Panc1 (cell line): Measurements from ENCODE around the gene LRRC70. TPM values are rescaled to one million over a fixed set of nuclear protein-coding genes. Genes with fewer than 3 reads are reported as not detected.

Experiments used
- ATAC-seq: fragments of 200-7000 bp; cut with Tn5 transposase; 2 replicates; pipeline ENCODE4 v1.9.1; 2020; ENCODE audit warnings: mild to moderate bottlenecking, moderate library complexity
- BruUV-seq: library from RNA; stranded (reverse); fragments of 400-500 nt; replicated peaks from 2 replicates; lab custom pipeline; 2021; lab: Mats Ljungman, UMichigan
- CTCF ChIA-PET: fragments of 300-600 bp; sonication (Branson Sonifier 250); formaldehyde crosslinking; loops from one replicate; lab custom pipeline; 2022; ENCODE audit warnings: antibody characterized with exemption; lab: Charles Lee
- POLR2A ChIA-PET: fragments of 300-600 bp; sonication (Branson Sonifier 250); formaldehyde crosslinking; loops from one replicate; lab custom pipeline; 2022; ENCODE audit warnings: antibody characterized with exemption; lab: Charles Lee
- DNase-seq: peaks from one replicate; pipeline ENCODE4 v3.0.0-alpha.2; 2010; ENCODE audit warnings: low read depth, low spot score
- H3K27ac ChIP-seq: 2 replicates; pipeline ENCODE4 v1.5.1; 2011; ENCODE audit warnings: mild to moderate bottlenecking, low read length, inconsistent platforms
- H3K27me3 ChIP-seq: fragments of 200-500 bp; sonication (Bioruptor generic); 2 replicates; pipeline ENCODE4 v1.6.0; 2014; ENCODE audit warnings: low read length, inconsistent platforms; ENCODE audit not compliant: control insufficient read depth, insufficient read depth
- H3K36me3 ChIP-seq: fragments of 200-500 bp; sonication (Bioruptor generic); 2 replicates; pipeline ENCODE4 v1.5.1; 2014; ENCODE audit warnings: inconsistent platforms, mild to moderate bottlenecking, low read length, moderate library complexity; ENCODE audit not compliant: control insufficient read depth, insufficient read depth
- H3K4me1 ChIP-seq: 2 replicates; pipeline ENCODE4 v1.5.1; 2011; ENCODE audit warnings: inconsistent platforms, mild to moderate bottlenecking, low read length, moderate library complexity; ENCODE audit not compliant: control insufficient read depth, insufficient read depth
- H3K4me3 ChIP-seq, 2 experiments: 2 replicates each; pipeline ENCODE4 v1.5.1; 2011 to 2012; ENCODE audit warnings: low read depth in 2 of 2, low read length in 2 of 2, mild to moderate bottlenecking in 2 of 2, inconsistent platforms in 1 of 2, moderate library complexity in 1 of 2
- H3K9me3 ChIP-seq: fragments of 200-500 bp; sonication (Bioruptor generic); 2 replicates; pipeline ENCODE4 v1.5.1; 2014; ENCODE audit warnings: low read depth, mild to moderate bottlenecking, inconsistent platforms, low read length, moderate library complexity; ENCODE audit not compliant: control insufficient read depth, insufficient read depth
- CTCF ChIP-seq: fragments of 450-650 bp; IDR thresholded peaks from 2 replicates; pipeline ENCODE4 v1.5.1; 2017; ENCODE audit warnings: mild to moderate bottlenecking
- POLR2AphosphoS5 ChIP-seq: IDR thresholded peaks from 2 replicates; pipeline ENCODE4 v1.6.1; 2012; ENCODE audit warnings: mild to moderate bottlenecking, low read depth, low read length, moderate library complexity
- REST ChIP-seq, 2 experiments: IDR thresholded peaks; 2 replicates each; pipeline ENCODE4 v1.6.1; 2011 to 2012; ENCODE audit warnings: low read depth in 2 of 2, control low read depth in 1 of 2, low read length in 1 of 2, mild to moderate bottlenecking in 1 of 2, moderate library complexity in 1 of 2; ENCODE audit not compliant: insufficient read depth in 1 of 2
- SIN3A ChIP-seq: IDR thresholded peaks from 2 replicates; pipeline ENCODE4 v1.6.1; 2012; ENCODE audit warnings: low read depth, mild to moderate bottlenecking, low read length, moderate library complexity, borderline replicate concordance; ENCODE audit not compliant: insufficient read depth
- TCF7L2 ChIP-seq: IDR thresholded peaks from 2 replicates; pipeline ENCODE4 v1.6.1; 2011; ENCODE audit warnings: mild to moderate bottlenecking, low read depth, low read length, inconsistent platforms
- in situ Hi-C: cut with HindIII; loops from 2 replicates; pipeline ENCODE4 v1.10.0; 2016; ENCODE audit warnings: low sequenced_read_pairs, low pct_unique_long_range_greater_than_20kb
- intact Hi-C: fragments of 100-400 bp; cut with micrococcal nuclease; formaldehyde crosslinking; loops from one replicate; pipeline ENCODE4 v1.10.0; 2022; ENCODE audit not compliant: unreplicated experiment
- total RNA-seq: library from RNA; stranded (reverse); gene quantifications from one replicate; pipeline ENCODE4 v1.2.1, GENCODE V29; 2021; ENCODE audit not compliant: unreplicated experiment

Gene LRRC70
- total RNA-seq, 1 experiment from 2014 or later = 0.13 TPM

- H3K9me3 ChIP-seq = no peaks in the 10 kb centered on the region
- no peak overlapping the region for H3K4me3 ChIP-seq
- DNase-seq = no peak
- POLR2A ChIA-PET = no interaction called here
- no peaks in the 10 kb centered on the region for H3K27me3 ChIP-seq
- CTCF ChIA-PET = no interaction called here
- intact Hi-C loops (no loop called here), in situ Hi-C loops (no loop called here)
- no peak for TF ChIP-seq CTCF
- no peak for TF ChIP-seq REST (IDR thresholded peaks at IDR 0.05; ENCODE audit: insufficient read depth in 1 of 2, low read depth in 2 of 2, low read length in 1 of 2)
- no peak for TF ChIP-seq TCF7L2
- no peak for TF ChIP-seq POLR2AphosphoS5
- TF ChIP-seq SIN3A = no peak
- H3K4me1 ChIP-seq = no peaks in the 10 kb centered on the region
- H3K36me3 ChIP-seq = no peaks in the 10 kb centered on the region; the same call in 1 of the 2 replicates
- no peak for ATAC-seq
- H3K27ac ChIP-seq = no peak overlapping the region
- BruUV-seq = no TSS peak
Observed at GRCh38 chr5:62555930-62556329, 22.7 kb upstream of the LRRC70 start.

- ChIA-PET CTCF (no interaction called here), POLR2A (no interaction called here)
- Histone ChIP-seq H3K36me3 (no peaks in the 10 kb centered on the region; the same call in 1 of the 2 replicates), H3K27ac (no peak overlapping the region), H3K9me3 (no peaks in the 10 kb centered on the region), H3K4me3 (no peak overlapping the region), H3K27me3 (no peaks in the 10 kb centered on the region), H3K4me1 (no peaks in the 10 kb centered on the region)
- TF ChIP-seq POLR2AphosphoS5 (no peak), REST (IDR thresholded peaks at IDR 0.05; ENCODE audit: insufficient read depth in 1 of 2, low read depth in 2 of 2, low read length in 1 of 2) (no peak), SIN3A (no peak), TCF7L2 (no peak), CTCF (no peak)
- BruUV-seq = no TSS peak
- in situ Hi-C loops (no loop called here), intact Hi-C loops (no loop called here)
- no peak for DNase-seq
- no peak for ATAC-seq
Observed at GRCh38 chr5:62558941-62559340, 19.7 kb upstream of the LRRC70 start.
